Loucy (cell line): ENCODE data around the gene NUMB.

Experiments used
- H2AFZ ChIP-seq: fragments of 200-600 bp; sonication (generic); 2 replicates; pipeline ENCODE4 v1.6.0; 2016; ENCODE audit warnings: antibody characterized with exemption, mild to moderate bottlenecking, low read length, moderate library complexity
- H3F3A ChIP-seq: fragments of 200-600 bp; 2 replicates; pipeline ENCODE4 v1.6.0; 2016; ENCODE audit warnings: antibody characterized with exemption, low read depth, mild to moderate bottlenecking
- H3K27me3 ChIP-seq: fragments of 200-600 bp; sonication (generic); 2 replicates; pipeline ENCODE4 v1.6.1; 2014; ENCODE audit warnings: low read length, mild to moderate bottlenecking; ENCODE audit not compliant: insufficient read depth, poor library complexity, severe bottlenecking
- H3K36me3 ChIP-seq: fragments of 200-600 bp; sonication (generic); 2 replicates; pipeline ENCODE4 v1.6.1; 2016; ENCODE audit warnings: low read length; ENCODE audit not compliant: insufficient read depth
- H3K4me1 ChIP-seq: fragments of 200-600 bp; sonication (generic); 2 replicates; pipeline ENCODE4 v1.5.1; 2014; ENCODE audit warnings: low read length, mild to moderate bottlenecking; ENCODE audit not compliant: insufficient read depth, poor library complexity, severe bottlenecking
- H3K4me2 ChIP-seq: fragments of 200-600 bp; sonication (generic); 2 replicates; pipeline ENCODE4 v1.6.0; 2014; ENCODE audit warnings: antibody characterized with exemption, low read length, low read depth, mild to moderate bottlenecking; ENCODE audit not compliant: poor library complexity, severe bottlenecking
- H3K4me3 ChIP-seq: fragments of 200-600 bp; sonication (generic); 2 replicates; pipeline ENCODE4 v1.5.1; 2014; ENCODE audit warnings: low read length, mild to moderate bottlenecking, mixed read lengths; ENCODE audit not compliant: poor library complexity, severe bottlenecking
- H3K79me2 ChIP-seq: fragments of 200-600 bp; sonication (generic); 2 replicates; pipeline ENCODE4 v1.6.1; 2014; ENCODE audit warnings: low read length; ENCODE audit not compliant: insufficient read depth
- H3K9ac ChIP-seq: fragments of 200-600 bp; sonication (generic); 2 replicates; pipeline ENCODE4 v1.6.0; 2014; ENCODE audit warnings: mild to moderate bottlenecking, low read depth, low read length, moderate library complexity; ENCODE audit not compliant: poor library complexity, severe bottlenecking
- H3K9me2 ChIP-seq: fragments of 200-600 bp; sonication (generic); replicated peaks from 2 replicates; pipeline ENCODE4 v1.6.1; 2016; ENCODE audit warnings: low read depth, low read length, mixed read lengths
- H3K9me3 ChIP-seq: fragments of 200-600 bp; sonication (generic); 2 replicates; pipeline ENCODE4 v1.6.1; 2014; ENCODE audit warnings: mild to moderate bottlenecking, antibody characterized with exemption, low read length, low read depth; ENCODE audit not compliant: insufficient read depth
- H4K20me1 ChIP-seq: fragments of 200-600 bp; sonication (generic); 2 replicates; pipeline ENCODE4 v1.6.0; 2014; ENCODE audit warnings: antibody characterized with exemption, low read length, mild to moderate bottlenecking; ENCODE audit not compliant: insufficient read depth, poor library complexity, severe bottlenecking
- EZH2phosphoT487 ChIP-seq: fragments of 200-600 bp; IDR thresholded peaks from 2 replicates; pipeline ENCODE4 v1.6.1; 2018; ENCODE audit warnings: antibody characterized with exemption, mild to moderate bottlenecking, moderate library complexity, borderline replicate concordance
- TF ChIP-seq, protein P1 (sequence below): fragments of 200-600 bp; sonication (generic); conservative IDR thresholded peaks from 2 replicates; pipeline ENCODE4 v1.5.1; 2014; ENCODE audit warnings: mild to moderate bottlenecking, antibody characterized with exemption, low read length

Gene NUMB

DNA sequence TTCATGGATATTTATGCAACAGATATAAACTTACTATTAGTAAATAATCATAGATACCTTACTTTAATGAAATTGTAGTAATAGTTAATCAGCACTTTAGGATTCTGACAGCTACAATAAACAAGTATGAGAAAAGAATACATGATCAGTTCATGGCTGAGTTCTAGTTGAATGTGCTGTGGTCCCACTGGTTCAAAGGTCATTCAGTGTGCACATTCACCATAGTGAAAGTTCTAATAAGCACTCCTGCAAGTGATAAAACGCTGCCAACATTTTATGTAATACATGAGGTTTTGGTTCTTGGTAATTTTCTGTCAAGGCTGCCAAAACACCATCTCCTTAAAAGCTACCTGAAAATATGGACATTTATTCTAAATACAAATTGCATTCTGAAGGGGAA is 92.6 kb downstream of the NUMB start:
- no peak for TF ChIP-seq EZH2phosphoT487
- TF ChIP-seq, protein P1, sequence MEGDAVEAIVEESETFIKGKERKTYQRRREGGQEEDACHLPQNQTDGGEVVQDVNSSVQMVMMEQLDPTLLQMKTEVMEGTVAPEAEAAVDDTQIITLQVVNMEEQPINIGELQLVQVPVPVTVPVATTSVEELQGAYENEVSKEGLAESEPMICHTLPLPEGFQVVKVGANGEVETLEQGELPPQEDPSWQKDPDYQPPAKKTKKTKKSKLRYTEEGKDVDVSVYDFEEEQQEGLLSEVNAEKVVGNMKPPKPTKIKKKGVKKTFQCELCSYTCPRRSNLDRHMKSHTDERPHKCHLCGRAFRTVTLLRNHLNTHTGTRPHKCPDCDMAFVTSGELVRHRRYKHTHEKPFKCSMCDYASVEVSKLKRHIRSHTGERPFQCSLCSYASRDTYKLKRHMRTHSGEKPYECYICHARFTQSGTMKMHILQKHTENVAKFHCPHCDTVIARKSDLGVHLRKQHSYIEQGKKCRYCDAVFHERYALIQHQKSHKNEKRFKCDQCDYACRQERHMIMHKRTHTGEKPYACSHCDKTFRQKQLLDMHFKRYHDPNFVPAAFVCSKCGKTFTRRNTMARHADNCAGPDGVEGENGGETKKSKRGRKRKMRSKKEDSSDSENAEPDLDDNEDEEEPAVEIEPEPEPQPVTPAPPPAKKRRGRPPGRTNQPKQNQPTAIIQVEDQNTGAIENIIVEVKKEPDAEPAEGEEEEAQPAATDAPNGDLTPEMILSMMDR, result no peak
- no peaks in the 10 kb centered on the region for H4K20me1 ChIP-seq

DNA sequence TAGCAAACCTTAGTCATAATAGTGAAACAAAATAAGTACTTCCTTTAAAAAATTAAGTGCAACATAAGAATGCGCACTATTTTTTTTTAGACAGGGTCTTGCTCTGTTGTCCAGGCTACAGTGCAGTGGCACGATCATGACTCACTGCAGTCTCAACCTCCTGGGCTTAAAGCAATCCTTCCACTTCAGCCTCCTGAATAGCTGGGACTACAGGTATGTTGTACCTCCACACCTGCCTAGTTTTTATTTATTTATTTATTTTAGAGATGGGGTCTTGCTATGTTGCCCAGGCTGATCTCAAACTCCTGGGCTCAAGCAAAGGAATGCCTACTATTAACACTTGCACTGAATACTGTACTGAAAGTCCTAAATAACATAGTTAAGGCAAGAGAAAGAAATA is 93.8 kb downstream of the NUMB start:
- Histone ChIP-seq H3K4me2 (no peak overlapping the region), H3F3A (no peaks in the 10 kb centered on the region), H2AFZ (no peak overlapping the region), H3K79me2 (no peaks in the 10 kb centered on the region), H4K20me1 (no peaks in the 10 kb centered on the region), H3K4me3 (no peak overlapping the region), H3K36me3 (peaks cover 7% of the 10 kb centered on the region; the same call in 1 of the 2 replicates), H3K9ac (no peak overlapping the region), H3K4me1 (no peaks in the 10 kb centered on the region), H3K9me2 (no peaks in the 10 kb centered on the region), H3K27me3 (no peaks in the 10 kb centered on the region), H3K9me3 (no peaks in the 10 kb centered on the region)
- no peak for TF ChIP-seq EZH2phosphoT487
- TF ChIP-seq, protein P1, result no peak

More for the DNA sequence above, 92.6 kb downstream of the NUMB start:
- H3K4me1 ChIP-seq, result no peaks in the 10 kb centered on the region
- H3K9me3 ChIP-seq, result no peaks in the 10 kb centered on the region
- H3K36me3 ChIP-seq, result peaks cover 7% of the 10 kb centered on the region; the same call in 1 of the 2 replicates
- H3K27me3 ChIP-seq, result no peaks in the 10 kb centered on the region
- no peaks in the 10 kb centered on the region for H3K9me2 ChIP-seq
- no peak overlapping the region for H3K4me3 ChIP-seq
- H3K4me2 ChIP-seq, result no peak overlapping the region
- H3K79me2 ChIP-seq, result no peaks in the 10 kb centered on the region
- no peaks in the 10 kb centered on the region for H3F3A ChIP-seq
- no peak overlapping the region for H3K9ac ChIP-seq
- no peak overlapping the region for H2AFZ ChIP-seq

DNA sequence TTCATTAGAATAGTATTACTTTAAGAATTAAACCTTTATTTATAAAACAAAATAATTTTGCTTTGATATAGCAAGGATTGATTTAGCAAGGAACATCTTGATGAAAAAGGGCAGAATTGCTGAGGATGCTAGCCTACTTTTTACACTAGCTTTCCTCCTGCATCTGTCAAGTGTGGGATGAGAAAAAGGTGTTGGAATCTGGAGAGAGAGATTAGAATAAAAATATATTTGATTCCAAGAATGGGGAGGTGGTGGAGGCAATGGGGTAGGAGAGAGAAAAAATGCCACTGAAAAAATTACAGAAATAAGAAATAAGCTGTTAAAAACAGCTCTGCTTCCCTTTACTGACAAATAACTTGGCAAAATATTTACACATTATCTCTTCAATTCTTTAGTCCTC is 98.9 kb downstream of the NUMB start:
- Histone ChIP-seq H3F3A (no peaks in the 10 kb centered on the region), H3K27me3 (no peaks in the 10 kb centered on the region), H3K9me2 (no peaks in the 10 kb centered on the region), H3K4me3 (no peak overlapping the region), H4K20me1 (no peaks in the 10 kb centered on the region), H3K4me2 (no peak overlapping the region), H2AFZ (no peak overlapping the region), H3K79me2 (no peaks in the 10 kb centered on the region), H3K4me1 (no peaks in the 10 kb centered on the region), H3K9ac (no peak overlapping the region), H3K36me3 (peaks cover 4% of the 10 kb centered on the region; the same call in 1 of the 2 replicates), H3K9me3 (no peaks in the 10 kb centered on the region)
- TF ChIP-seq EZH2phosphoT487, result no peak
- TF ChIP-seq, protein P1, result no peak
